Activated CD4-positive, CD25-positive, alpha-beta regulatory T cell treated with anti-CD3 and anti-CD28 coated beads, Interleukin-2, amount 50 U/mL, for 16 hours (primary cell): Measurements from ENCODE around the gene SOCS7.
"Not testable (repeated sequence)": the region's sequence is repeated elsewhere in the genome, so short reads cannot be mapped to it uniquely, and the experiment has no call there.

Experiments
- DNase-seq: peaks from one replicate; pipeline ENCODE4 v3.0.0-alpha.2; 2020; ENCODE audit warnings: low read depth, low spot score

The SOCS7 gene

GRCh38 chr17:38421171-38421841 lies 69.7 kb downstream of the SOCS7 start:
- DNase-seq, result no peak

DNA sequence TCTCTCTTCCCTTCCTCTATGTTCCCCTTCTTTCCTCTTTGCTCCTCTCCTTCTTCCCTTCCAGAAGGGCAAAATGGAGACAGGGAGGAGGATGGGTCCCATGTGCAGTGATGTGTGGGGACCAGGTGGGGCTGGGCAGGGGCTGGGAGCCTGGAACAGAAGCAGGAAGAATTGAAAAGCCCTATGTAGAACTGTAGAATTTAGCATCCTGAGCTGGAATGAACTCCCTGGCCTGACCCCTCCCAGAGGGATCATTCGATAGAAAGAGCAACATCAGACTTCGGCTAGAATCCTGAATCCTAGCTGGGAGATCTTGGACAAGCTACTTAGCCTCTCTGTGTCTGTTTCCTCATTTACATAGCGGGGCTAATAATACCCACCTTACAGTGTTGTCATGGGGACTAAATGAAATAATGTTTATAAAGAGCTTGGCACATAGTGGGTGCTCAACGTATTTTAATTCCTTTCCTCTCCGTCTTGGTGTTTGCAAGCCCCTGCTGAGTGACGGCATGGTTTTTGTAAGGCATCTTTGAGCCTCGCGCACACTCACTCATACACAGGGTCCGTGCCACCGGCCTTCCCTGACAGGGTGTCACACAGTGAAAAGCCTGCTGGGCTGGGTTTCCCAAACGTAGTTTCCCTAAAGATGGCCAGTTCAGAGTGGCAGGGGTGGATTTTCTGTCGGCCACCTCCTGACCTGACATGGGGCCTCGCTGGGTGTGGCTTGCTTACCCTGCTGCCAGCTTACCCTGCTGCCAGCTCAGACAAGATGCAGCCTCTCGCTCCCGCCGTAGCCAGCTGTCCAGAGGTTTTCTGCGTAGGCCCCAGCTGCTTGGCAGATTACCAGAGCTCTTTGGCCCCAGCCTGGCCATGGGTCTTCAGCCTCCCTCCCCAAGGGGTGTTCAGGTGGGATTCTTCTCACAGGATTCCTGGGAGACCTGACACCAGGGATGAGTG lies 70.5 kb downstream of the SOCS7 start:
- DNase-seq, result no peak

GRCh38 chr17:38424297-38424972 lies 72.8 kb downstream of the SOCS7 start:
- no peak for DNase-seq

GRCh38 chr17:38425031-38425430 lies 73.4 kb downstream of the SOCS7 start:
- no peak for DNase-seq

DNA sequence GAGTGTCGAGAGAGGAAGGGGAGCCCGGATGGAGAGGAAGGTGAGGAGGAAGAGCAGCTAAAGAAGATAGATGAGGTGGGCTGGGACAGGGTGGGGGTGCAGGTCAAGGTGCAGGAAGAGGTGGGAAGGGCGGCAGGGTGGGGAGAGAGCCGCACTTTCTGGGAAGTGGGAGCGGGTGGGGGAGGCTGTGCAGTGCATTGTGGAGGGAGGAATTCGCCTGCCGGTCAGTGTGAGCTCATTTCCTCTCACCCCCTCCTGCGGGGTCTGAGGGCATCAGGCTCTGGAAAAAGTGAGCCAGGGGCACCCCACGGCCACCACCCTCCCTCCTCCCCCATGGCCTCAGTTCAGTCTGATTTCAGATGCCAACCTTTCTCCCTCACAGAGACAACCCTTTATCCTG lies 74.1 kb downstream of the SOCS7 start:
- no peak for DNase-seq

GRCh38 chr17:38426441-38426840 lies 74.8 kb downstream of the SOCS7 start:
- DNase-seq, result no peak

GRCh38 chr17:38427160-38427949 lies 75.7 kb downstream of the SOCS7 start:
- DNase-seq, result no peak

DNA sequence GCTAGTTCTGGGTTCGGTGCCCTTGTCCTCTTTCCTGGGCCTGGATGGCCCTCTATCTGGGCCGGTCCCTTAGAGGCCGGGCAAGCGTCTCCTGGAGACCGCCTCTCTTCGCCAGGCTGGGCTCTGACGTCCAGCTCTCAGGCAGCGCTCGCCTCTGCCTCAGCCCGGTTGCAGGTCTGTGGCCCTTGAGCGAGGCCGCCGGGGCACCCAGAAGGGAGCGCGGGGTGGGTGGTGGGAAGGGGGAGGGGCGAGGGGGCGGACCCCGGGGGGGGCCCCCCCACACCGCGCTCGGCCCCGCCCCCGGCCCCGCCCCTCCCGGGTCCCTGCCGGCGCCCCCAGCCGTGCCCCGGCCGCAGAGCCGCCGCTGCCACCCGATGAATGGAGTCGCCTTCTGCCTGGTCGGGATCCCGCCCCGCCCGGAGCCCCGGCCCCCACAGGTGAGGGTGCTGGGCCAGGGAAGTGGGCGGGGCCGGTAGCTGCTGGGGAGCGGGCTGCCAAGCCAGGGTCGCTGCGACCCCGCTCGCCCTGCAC lies 76.5 kb downstream of the SOCS7 start, which contains the start of gene ARHGAP23:
Gene ARHGAP23, plus strand, starts transcription at position 353 of the 531 bp plus-strand sequence. Its CDS starts 22 bp downstream, at position 375.
- DNase-seq, result no peak

- no peak for DNase-seq
Measured at GRCh38 chr17:38428643-38429371, 77.2 kb downstream of the SOCS7 start.

DNA sequence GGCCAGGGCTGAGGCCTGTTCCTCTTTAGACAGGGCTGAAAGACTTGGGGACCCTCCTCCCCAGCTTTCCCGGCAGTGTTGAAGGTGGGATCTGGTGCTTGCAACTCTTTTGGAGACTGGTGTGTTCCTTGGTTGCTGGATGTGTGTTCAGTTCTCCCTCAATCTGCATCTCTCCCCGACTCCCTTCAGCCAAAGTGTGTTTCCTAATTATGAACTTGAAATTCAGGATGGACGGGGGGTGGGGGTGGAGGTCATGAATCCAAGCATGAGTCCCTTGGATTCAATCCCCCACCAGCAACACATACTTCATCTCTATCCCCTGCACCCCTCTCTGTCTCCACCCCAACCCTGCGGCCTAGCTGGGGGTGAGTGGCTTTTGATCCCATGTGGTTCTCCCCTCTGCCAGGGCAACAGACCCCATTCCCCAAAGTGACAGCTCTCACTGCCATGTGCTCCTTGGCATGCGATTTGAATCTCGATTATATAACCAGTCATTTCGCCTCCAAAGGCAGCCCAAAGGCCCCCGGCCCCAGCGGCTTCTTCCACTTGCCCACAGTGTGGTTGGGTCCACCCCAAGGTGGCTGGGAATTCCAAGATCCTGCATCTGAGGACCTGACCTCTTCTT lies 77.9 kb downstream of the SOCS7 start:
- DNase-seq, result no peak

- DNase-seq, result no peak
Measured at GRCh38 chr17:38430316-38430715, 78.7 kb downstream of the SOCS7 start.

GRCh38 chr17:38430822-38431221 lies 79.2 kb downstream of the SOCS7 start:
- no peak for DNase-seq

DNA sequence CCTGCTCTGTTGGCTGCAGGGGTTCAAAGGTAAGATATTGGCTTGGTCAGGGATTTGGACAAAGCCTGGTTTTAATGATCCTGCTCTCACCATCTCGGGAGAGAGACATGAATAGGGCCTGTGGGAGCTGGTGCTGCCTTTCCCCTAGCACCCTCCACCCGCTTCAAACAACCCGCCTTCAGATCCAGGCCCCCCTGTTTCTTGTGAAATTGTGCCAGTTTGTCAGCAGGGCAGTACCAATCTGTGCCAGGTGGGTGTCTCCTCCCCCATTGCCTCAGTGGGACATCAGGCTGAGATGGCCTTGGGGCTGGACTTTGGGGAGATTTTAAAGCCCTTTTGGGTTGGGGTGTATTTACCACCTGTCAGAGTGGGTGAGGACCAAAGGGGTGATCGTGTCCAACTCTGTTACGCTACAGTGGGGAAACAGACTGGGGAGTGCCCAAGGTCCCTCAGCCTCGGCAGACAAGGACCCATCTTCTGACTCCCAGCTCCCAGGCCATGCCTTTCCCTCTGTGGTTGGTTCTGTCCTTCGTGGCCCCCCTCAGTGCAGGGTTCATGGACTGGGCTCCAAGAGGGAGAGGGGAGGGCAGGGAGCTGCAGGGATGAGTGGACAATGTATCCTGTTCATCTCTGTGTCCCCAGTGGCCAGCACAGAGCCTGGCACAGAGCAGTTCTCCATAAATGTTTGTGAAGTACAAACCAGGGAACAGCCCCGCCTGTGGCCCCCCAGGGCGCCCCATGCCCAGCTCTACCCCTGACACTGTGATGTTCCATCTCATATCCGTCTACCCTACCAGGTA lies 79.9 kb downstream of the SOCS7 start:
- no peak for DNase-seq

GRCh38 chr17:38434178-38434665 lies 82.6 kb downstream of the SOCS7 start:
- no peak for DNase-seq

- no peak for DNase-seq
Measured at GRCh38 chr17:38435795-38436194, 84.2 kb downstream of the SOCS7 start.

GRCh38 chr17:38436386-38436785 lies 84.7 kb downstream of the SOCS7 start:
- no peak for DNase-seq

DNA sequence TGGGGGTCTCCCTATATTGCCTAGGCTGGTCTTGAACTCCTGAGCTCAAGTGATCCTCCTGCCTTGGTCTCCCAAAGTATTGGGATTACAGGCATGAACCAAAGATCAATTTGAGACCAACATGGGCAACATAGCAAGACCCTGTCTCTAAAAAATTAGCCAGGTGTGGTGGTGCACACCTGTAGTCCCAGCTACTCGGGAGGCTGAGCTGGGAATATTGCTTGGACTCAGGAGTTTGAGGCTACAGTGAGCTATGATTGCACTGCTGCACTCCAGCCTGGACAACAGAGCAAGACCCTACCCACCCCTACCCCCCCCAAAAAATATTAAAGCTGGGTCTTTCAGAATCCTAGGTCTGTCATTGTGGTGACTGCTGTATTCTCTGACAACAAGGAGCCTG lies 85.7 kb downstream of the SOCS7 start:
- DNase-seq, result not testable (repeated sequence)

GRCh38 chr17:38439436-38439835 lies 87.8 kb downstream of the SOCS7 start:
- no peak for DNase-seq
